C4-2B (cell line): ENCODE measurements around the gene MCUB.

Experiments used
- H3K27ac ChIP-seq: fragments of 450-650 bp; 2 replicates; pipeline ENCODE4 v1.5.1; 2017
- ZFX ChIP-seq: fragments of 450-650 bp; IDR thresholded peaks from 2 replicates; pipeline ENCODE4 v1.6.1; 2017
- TF ChIP-seq, protein P1 (sequence below): fragments of 450-650 bp; conservative IDR thresholded peaks from 2 replicates; pipeline ENCODE4 v1.5.1; 2017; ENCODE audit warnings: mild to moderate bottlenecking

The MCUB gene

GRCh38 chr4:109719604-109720003 is 159.6 kb downstream of the MCUB start:
- TF ChIP-seq, protein P1, sequence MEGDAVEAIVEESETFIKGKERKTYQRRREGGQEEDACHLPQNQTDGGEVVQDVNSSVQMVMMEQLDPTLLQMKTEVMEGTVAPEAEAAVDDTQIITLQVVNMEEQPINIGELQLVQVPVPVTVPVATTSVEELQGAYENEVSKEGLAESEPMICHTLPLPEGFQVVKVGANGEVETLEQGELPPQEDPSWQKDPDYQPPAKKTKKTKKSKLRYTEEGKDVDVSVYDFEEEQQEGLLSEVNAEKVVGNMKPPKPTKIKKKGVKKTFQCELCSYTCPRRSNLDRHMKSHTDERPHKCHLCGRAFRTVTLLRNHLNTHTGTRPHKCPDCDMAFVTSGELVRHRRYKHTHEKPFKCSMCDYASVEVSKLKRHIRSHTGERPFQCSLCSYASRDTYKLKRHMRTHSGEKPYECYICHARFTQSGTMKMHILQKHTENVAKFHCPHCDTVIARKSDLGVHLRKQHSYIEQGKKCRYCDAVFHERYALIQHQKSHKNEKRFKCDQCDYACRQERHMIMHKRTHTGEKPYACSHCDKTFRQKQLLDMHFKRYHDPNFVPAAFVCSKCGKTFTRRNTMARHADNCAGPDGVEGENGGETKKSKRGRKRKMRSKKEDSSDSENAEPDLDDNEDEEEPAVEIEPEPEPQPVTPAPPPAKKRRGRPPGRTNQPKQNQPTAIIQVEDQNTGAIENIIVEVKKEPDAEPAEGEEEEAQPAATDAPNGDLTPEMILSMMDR, result no peak
- no peak for TF ChIP-seq ZFX
- no peak overlapping the region for H3K27ac ChIP-seq

DNA sequence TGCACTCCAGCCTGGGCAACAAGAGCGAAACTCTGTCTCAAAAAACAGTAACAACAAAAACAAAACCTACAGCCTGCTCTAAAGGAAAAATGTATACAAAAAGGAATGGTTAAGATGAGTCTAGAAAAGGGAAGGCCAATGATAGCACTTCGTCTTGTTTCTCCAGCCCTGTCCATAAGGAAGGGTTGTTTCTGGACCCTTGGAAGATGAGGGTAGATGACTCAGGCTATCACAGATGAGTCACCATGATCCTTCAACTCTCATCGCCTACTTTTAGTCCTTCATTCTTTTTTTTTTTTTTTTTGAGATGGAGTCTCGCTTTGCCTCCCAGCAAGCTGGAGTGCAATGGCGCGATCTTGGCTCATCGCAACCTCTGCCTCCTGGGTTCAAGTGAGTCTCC is 161.0 kb downstream of the MCUB start:
- H3K27ac ChIP-seq, result no peak overlapping the region
- no peak for TF ChIP-seq ZFX
- TF ChIP-seq, protein P1, result no peak

DNA sequence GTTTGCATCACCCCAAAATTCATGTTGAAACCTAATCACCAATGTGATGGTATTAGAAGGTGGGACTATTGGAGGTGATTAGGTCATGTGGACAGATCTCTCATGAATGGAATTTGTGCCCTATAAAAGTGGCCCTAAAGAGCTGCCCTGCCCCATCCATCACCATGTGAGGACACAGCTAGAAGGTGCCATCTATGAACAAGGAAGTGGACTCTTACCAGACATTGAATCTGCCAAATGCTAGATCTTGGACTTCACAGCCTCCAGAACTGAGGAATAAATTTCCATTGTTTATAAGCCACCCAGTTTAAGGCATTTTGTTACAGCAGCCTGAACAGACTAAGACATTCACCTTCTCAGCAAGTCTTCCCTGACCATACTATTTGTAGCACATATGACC is 162.3 kb downstream of the MCUB start:
- no peak overlapping the region for H3K27ac ChIP-seq
- no peak for TF ChIP-seq ZFX
- TF ChIP-seq, protein P1, result no peak

GRCh38 chr4:109723110-109723509 is 163.1 kb downstream of the MCUB start:
- no peak for TF ChIP-seq ZFX
- TF ChIP-seq, protein P1, result no peak
- no peak overlapping the region for H3K27ac ChIP-seq

DNA sequence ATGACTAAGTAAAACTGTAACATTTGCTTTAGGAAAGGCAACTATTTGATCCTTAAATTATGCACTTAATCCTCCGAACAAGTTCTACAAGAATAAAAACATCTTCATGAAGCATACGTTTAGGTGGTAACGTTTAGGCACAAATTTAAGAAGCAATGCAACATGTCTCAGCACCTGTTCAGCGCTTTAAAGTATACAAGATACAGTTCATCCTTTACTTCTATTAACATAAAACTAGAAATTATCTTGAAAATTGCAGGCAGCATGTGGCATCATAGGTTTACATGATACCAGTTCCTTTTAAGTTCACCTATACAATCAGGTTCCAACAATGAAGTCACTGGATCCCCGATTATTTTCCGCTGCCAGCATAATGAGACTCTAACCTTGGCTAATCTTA is 168.3 kb downstream of the MCUB start:
- H3K27ac ChIP-seq, result no peak overlapping the region
- no peak for TF ChIP-seq ZFX
- TF ChIP-seq, protein P1, result no peak

DNA sequence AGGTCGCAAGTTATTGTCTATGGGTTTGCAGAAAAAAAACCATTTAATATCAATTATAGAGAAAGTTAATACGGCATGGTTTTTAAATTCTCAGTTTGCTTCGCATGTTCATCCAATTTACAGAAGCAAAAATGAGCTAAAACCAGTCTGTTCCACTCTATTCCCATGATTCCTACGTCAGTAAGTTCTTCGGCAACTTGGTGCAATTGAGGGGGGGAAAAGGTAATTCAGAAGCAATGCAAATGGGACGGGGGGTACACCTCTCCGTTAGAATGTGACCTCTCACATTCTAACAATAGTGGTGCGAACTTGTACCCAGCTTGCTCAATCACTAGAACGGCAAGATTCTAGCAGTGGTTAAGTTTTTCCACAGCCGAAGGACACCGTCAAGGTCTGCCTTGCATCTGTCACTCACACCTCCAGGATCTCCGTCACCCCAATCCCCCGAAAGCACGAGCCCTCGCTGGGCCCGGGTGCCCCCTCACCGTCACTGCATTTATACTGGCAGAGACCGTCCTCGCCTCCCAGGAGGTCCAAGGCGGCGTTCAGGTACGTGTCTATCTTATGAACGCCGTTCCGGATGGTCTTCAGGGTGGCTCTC is 169.2 kb downstream of the MCUB start:
- peak overlapping the region; percentile 98 for H3K27ac ChIP-seq
- TF ChIP-seq, protein P1, result no peak
- TF ChIP-seq ZFX, result no peak; the same call in 1 of the 2 replicates

DNA sequence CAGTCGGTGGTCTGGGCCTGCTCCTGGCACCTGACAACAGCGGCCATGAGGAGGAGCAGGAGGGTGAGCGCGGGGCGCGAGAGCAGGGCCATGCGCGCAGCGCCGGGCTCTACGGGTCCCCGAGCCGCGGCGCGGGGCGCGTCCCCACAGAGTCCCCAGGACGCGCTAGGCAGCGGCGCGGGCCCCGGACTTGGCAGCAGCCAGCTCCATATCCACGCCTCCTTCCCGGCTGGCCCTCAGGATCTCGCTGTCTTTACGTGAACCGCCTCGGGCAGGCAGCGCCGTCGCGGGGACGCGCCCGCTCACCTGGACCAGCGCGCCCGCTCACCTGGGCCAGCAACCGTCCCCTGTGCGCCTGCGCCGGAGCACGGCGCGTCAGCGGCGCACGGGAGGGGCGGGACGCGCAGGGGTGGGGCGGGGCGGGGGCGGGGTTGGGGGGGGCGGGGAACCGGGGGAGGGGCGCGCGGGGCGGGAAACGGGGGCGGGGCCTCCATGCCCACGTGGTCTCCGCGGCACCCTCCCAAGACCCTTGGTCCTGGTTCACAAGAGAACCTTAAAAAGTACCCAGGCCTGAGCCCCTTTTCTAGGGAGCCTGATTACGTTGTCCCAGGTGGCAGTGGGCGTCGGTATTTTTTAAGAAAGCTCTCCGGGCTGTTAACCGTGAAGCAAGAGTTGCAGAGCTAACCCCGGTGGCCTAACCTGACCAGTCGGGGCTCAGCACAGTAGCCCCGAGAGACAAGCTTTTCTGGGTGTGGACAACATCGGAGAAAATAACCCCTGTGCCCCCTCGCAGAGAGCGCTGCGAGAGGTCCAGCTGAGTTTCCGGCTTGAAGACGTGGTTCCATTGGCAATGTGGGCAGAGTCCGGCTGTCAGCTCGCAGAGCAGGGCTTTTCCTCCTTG is 169.9 kb downstream of the MCUB start, which contains the start of gene PLA2G12A:
Gene PLA2G12A, minus strand, starts transcription at position 353 of the 901 bp plus-strand sequence. Its CDS starts 261 bp downstream, at position 92.
- TF ChIP-seq ZFX, result peak; percentile 62; the same call in 1 of the 2 replicates
- TF ChIP-seq, protein P1, result no peak
- peak within 1 kb of the TSS; percentile 98 for H3K27ac ChIP-seq
